GM18870 (cell line): ENCODE results near the gene ANP32A.
"Not testable (repeated sequence)": the region's sequence is repeated elsewhere in the genome, so short reads cannot be mapped to it uniquely, and the experiment has no call there.

Source experiments
- ATAC-seq: cut with Tn5 transposase; IDR thresholded peaks from one replicate; pipeline ENCODE4 v1.9.1; 2021; ENCODE audit warnings: moderate library complexity; ENCODE audit not compliant: unreplicated experiment

Gene ANP32A

DNA sequence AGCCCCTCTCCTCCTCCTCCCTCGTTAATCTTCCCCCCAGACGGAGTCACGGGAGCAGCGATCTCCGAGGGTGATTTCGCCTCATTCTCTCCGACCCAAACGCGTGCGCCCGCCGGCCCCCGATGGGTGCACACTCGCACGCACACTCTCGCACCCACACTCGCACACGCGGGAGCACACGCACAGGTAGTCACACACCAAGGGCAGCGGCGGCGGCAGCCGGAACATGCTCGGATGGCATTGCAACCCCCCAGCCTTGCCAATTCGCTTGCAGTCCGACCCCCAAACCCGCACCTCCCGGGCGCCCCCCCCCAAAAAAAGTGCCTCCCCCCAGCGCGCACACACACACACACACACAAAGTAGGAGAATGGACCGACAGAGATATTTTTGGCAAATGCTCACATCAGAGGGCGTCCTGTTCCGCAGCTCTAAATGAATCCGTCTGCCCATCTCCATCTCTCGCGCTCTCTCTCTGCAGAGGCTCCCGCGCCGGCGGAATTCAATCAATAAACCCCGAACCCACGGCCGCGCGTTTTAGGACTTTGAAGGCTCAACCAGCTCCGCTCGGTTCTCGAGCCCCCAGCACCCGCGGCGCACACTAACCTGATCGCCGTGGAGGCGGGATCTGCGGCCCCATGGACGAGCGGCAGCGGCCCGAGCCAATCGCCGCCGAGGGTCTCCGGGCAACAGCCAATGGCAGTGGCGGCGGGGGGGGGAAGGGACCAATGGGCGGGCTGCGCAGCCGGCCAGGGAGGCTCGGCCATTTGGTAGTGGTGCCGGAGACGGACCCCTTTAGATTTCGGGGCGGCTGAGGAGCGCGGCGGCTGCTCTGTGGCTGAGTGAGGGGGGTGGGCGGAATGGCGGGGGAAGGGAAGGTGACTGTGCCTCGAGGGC, at the start of gene ANP32A:
Gene ANP32A (minus strand): TSS at position 601 of the 895 bp plus-strand sequence. CDS start 144 bp downstream, at position 457.
- peak; percentile 39 for ATAC-seq

DNA sequence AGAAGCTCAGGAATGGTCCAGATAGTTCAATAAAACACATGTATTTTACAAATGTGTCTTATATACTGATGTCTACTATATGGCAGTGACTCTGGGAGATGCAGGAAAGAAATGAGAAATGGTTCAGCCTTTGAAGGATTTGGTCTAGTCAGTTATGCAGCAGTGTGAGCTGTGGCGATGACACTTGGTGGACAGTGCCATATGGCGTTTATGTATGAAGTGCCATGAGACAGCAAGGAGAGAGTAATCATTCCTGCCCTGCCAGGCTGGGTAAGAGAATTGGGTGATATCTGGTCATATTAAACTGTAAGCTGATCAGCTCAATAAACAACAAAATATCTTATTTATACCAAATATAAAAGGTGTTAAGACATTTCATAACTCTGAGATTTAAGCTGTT, 47.6 kb upstream of the ANP32A start:
- no peak for ATAC-seq

DNA sequence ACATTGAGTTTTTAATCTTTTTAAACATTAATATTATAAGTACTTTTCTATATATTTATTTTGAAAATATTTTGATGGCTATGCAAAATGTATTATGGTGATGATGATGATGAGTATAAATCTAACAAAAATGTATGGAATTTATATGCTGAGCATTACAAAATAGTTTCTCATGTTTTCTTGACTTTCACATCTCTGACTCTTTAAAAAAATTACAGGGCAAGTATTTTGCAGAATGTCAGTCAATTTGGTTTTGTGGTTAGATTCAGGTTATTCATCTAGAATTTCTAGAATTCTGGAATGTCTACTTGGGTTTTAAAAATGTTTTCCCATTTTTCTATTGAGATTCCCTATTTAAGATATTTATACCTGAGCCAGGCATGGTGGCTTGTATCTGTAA, 41.7 kb upstream of the ANP32A start:
- ATAC-seq = no peak

- ATAC-seq = not testable (repeated sequence)
Measured at GRCh38 chr15:68858666-68859065, 38.0 kb upstream of the ANP32A start.

GRCh38 chr15:68857443-68857842, 36.7 kb upstream of the ANP32A start:
- ATAC-seq = not testable (repeated sequence)

DNA sequence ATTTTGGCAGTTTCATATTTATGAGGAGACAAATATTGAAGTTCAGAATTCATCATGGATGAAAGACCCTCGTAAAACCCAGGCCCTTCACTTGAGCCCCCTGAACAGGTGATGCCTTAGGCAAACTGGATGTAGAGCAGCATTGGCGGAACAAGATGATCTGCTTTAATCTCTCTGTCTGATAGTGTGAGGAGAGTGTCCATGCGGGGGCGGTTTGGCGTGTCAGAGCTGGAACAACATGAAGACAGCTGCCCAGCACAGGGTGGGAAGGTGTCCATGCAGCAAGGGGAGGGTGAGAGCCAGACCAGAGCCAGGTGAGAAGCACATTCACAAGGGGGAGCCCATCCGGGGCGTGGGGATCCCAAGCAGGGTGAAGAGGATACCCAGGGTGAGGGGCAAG, 31.8 kb upstream of the ANP32A start:
- ATAC-seq = no peak

DNA sequence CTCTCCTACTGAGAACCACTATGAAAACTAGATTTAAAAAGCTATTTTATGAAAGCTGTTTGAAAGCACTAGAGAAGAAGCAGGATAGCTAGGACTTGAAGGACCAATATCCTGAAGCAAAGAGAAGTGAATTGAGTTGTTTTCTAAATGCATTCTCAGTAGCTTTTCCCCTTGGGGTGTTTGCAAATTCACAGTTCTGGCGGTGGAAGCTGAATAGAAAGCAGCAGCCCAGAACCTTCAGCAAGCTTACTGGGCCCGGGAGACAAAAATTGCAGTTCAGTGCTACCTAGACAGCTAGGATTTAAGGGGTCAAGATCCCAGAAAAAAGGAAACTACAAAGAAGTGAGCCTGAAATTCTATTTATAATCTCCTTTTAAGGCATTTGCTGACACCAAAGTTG, 31.3 kb upstream of the ANP32A start:
- ATAC-seq = no peak

GRCh38 chr15:68849497-68849896, 28.8 kb upstream of the ANP32A start:
- no peak for ATAC-seq

DNA sequence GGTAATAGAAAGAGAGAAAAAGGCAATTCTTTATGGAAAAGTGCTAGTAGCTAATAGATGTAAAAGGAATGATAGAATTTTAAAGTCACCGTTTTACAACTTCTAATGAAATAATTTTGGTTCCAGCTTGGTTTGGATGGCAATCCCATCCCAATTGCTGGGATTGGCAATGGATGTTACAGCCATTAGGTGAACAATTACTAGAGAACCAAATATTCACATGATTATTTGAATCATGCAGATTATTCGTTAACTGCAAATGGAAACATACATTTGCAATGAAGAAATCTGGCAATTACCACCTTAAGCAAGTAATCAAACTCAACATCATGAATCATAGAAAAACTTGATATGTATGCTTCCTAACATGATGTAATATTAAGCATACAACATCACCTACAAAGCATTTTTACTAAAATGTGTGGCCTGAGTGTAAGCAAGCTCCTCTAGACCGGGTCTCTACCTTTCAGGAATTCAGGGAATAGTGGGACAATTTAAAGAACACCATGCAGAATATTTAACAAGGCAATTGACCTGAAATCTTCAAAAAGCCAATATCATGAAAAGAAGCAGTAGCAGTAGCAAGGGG, 26.2 kb upstream of the ANP32A start:
- ATAC-seq = no peak

DNA sequence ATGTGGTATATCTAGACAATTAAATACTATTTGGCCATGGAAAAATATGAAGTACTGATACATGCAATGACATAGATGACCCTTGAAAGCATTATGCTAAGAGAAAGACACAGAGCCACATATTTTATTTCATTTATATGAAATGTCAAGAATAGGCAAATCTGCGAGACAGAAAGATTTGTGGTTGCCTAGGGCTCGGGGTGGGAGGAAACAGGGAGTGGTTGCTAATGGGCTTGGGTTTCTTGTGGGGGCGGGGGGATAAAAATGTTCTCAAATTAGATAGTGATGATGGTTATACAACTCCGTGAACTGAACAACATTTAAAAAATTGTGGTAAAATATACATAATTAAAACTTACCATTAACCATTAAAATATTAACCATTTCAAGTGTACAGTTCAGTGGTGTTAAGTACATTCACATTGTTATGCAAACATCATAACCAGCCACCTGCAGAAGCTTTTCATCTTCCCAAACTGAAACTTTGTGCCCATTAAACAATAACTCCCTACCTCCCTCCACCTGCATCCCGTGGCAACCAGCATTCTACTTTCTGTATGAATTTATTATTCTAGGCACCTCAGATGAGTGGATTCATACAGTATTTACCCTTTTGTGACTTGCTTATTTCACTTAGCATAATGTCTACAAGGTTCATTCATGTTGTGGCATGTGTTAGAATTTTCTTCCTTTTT, 24.3 kb upstream of the ANP32A start:
- ATAC-seq = no peak

- ATAC-seq = no peak
Measured at GRCh38 chr15:68843425-68844311, 23.0 kb upstream of the ANP32A start.

DNA sequence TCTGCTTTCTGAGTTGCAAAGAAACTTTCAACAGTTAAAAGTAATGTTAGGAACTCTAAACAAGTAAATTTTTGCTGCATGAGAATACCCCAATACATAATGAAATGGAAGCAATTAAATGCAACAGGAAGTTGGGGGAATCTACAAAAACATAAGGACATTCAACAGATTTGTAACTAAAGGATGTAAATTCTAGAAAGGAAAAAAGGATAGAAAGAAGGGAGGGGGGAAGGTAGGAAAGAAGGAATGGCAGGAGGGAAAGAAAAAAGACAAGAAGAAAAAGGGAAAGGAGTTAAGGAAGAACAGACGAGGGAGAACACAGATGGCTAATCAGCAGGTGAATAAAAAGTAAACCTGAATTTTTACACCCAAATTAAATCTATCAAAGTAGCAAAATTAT, 22.3 kb upstream of the ANP32A start:
- no peak for ATAC-seq

DNA sequence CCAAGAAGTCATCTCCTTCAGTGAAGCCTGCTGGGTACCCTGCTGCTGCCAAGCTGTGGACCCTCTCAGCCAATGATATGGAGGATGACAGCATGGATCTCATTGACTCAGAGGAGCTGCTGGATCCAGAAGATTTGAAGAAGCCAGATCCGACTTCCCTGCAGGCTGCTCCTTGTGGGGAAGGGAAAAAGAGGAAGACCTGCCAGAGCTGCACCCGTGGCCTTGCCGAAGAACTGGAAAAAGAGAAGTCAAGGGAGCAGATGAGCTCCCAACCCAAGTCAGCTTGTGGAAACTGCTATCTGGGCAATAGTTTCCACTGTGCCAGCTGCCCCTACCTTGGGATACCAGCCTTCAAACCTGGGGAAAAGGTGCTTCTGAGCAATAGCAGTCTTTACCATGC, 13.7 kb upstream of the ANP32A start:
- no peak for ATAC-seq

GRCh38 chr15:68833700-68834331, 13.1 kb upstream of the ANP32A start:
- no peak for ATAC-seq

- ATAC-seq = no peak
Measured at GRCh38 chr15:68830141-68830785, 9.6 kb upstream of the ANP32A start.

DNA sequence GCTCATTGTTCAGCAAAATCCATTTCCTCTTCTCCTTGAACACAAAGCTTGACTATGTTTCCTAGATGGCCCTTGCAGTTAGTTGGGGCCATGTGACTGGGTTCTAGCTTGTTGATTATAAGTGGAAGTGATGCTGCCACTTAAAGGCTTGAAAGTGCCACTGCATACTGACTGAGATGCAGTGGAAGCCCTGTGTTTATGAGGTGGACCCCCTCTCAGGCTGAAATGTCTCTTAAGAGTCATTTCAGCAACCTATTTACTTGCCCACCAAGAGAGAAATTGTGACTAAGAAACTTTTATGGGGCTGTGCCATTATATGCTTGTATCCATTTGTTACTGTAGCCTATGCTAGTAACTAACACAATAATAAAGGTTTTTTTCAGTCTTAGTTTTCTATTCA, 8.4 kb upstream of the ANP32A start:
- no peak for ATAC-seq

DNA sequence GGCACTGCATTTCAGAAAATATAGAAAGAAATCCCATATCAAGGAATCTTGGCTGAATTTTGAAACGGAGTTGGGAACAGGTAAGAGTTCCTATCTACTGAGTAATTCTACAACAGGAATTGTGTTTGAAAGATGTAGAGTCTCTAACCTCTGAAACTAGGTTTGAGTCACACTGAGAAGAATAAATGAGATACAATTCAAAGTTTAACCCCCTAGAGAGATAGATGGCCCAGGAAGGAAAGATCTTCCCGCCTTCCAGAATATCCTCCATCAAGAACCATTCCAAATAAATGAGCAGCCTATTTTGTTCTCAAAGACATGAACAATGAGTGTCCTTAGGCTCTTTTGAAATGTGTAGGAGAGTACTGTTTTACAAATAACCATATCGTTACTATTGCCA, 2.9 kb upstream of the ANP32A start:
- no peak for ATAC-seq

DNA sequence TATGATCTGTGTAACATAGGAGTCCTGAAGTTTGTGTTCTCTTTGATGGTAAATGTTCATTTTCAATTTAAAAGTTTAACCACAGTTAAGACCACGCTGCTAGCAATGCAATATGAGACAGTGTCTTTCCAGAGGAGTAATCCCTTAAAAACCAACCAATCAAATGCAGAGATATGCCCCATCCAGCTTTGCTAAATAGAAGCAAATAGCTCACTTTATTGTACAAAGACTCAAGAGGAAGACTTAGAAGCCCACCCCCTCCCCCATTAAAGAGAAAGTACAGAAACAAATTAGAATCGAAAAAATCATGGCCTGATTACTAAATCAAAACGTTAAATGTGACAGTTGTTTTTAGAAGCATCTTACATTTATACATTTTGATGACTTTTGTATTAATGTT, 2.1 kb upstream of the ANP32A start:
- ATAC-seq = no peak

- ATAC-seq = no peak
Measured at GRCh38 chr15:68821841-68822381, 1.2 kb upstream of the ANP32A start.
